Liver (tissue), 9 donors: ENCODE measurements around the gene BGN. TPM values are rescaled to one million over a fixed set of nuclear protein-coding genes. Genes with fewer than 3 reads are reported as not detected.

Source experiments
- DNase-seq: peaks from one replicate; pipeline ENCODE4 v3.0.0-alpha.2; 2017; ENCODE audit warnings: low spot score
- H3K27ac ChIP-seq, 2 donors: one replicate each; pipeline ENCODE4 v1.7.0; 2013; ENCODE audit warnings: inconsistent platforms in 2 of 2, low read length in 2 of 2, control low read depth in 1 of 2, low read depth in 1 of 2, mild to moderate bottlenecking in 1 of 2
- H3K27me3 ChIP-seq, 4 donors: one replicate each; pipeline versions ENCODE4 v1.6.1 to v1.7.0; 2013; ENCODE audit warnings: low read length in 3 of 4, inconsistent platforms in 1 of 4, mild to moderate bottlenecking in 1 of 4, moderate library complexity in 1 of 4; ENCODE audit not compliant: control insufficient read depth in 4 of 4, insufficient read depth in 4 of 4
- H3K36me3 ChIP-seq, 4 donors: one replicate each; pipeline versions ENCODE4 v1.6.1 to v1.7.0; 2013; ENCODE audit warnings: low read length in 3 of 4, mild to moderate bottlenecking in 3 of 4, low read depth in 1 of 4, moderate library complexity in 1 of 4; ENCODE audit not compliant: control insufficient read depth in 4 of 4, insufficient read depth in 3 of 4
- H3K4me1 ChIP-seq, 4 donors: one replicate each; pipeline versions ENCODE4 v1.6.1 to v1.7.0; 2013; ENCODE audit warnings: low read length in 3 of 4, mild to moderate bottlenecking in 3 of 4, moderate library complexity in 1 of 4; ENCODE audit not compliant: control insufficient read depth in 4 of 4, insufficient read depth in 4 of 4
- H3K4me3 ChIP-seq, 3 donors: one replicate each; pipeline versions ENCODE4 v1.6.1 to v1.7.0; 2013; ENCODE audit warnings: low read length in 3 of 3, control low read depth in 1 of 3, low read depth in 1 of 3, mild to moderate bottlenecking in 1 of 3
- H3K9ac ChIP-seq, 2 donors: one replicate each; pipeline ENCODE4 v1.7.0; 2013; ENCODE audit warnings: low read length in 2 of 2, mild to moderate bottlenecking in 2 of 2, moderate library complexity in 2 of 2, control low read depth in 1 of 2, low read depth in 1 of 2
- H3K9me3 ChIP-seq, 4 donors: one replicate each; pipeline versions ENCODE4 v1.6.1 to v1.7.0; 2013; ENCODE audit warnings: low read length in 3 of 4; ENCODE audit not compliant: control insufficient read depth in 4 of 4
- EGR1 ChIP-seq, 2 donors: IDR thresholded peaks; 2 replicates each; pipeline ENCODE4 v1.6.1; 2016 to 2018; ENCODE audit warnings: antibody characterized with exemption in 2 of 2, low read depth in 2 of 2
- FOXA1 ChIP-seq: IDR thresholded peaks from 2 replicates; pipeline ENCODE4 v1.6.1; 2016; ENCODE audit warnings: antibody characterized with exemption
- FOXA2 ChIP-seq: IDR thresholded peaks from 2 replicates; pipeline ENCODE4 v1.6.1; 2016; ENCODE audit warnings: antibody characterized with exemption
- GABPA ChIP-seq, 2 donors: IDR thresholded peaks in 1 of 2; conservative IDR thresholded peaks in 1 of 2; 2 replicates each; pipeline ENCODE4 v1.6.1; 2016; ENCODE audit warnings: antibody characterized with exemption in 2 of 2, mild to moderate bottlenecking in 1 of 2, moderate library complexity in 1 of 2
- HNF4A ChIP-seq, 2 donors: conservative IDR thresholded peaks; 2 replicates each; pipeline ENCODE4 v1.6.1; 2016; ENCODE audit warnings: antibody characterized with exemption in 2 of 2, mild to moderate bottlenecking in 2 of 2
- HNF4G ChIP-seq: IDR thresholded peaks from 2 replicates; pipeline ENCODE4 v1.6.1; 2016; ENCODE audit warnings: antibody characterized with exemption
- JUND ChIP-seq, 2 donors: IDR thresholded peaks; 2 replicates each; pipeline ENCODE4 v1.6.1; 2016; ENCODE audit warnings: antibody characterized with exemption in 2 of 2
- NR2F2 ChIP-seq: IDR thresholded peaks from 2 replicates; pipeline ENCODE4 v1.6.1; 2016; ENCODE audit warnings: antibody characterized with exemption
- RAD21 ChIP-seq, 2 donors: IDR thresholded peaks; 2 replicates each; pipeline ENCODE4 v1.6.1; 2016; ENCODE audit warnings: antibody characterized with exemption in 2 of 2, mild to moderate bottlenecking in 2 of 2
- RXRA ChIP-seq, 2 donors: IDR thresholded peaks; 2 replicates each; pipeline ENCODE4 v1.6.1; 2017 to 2018; ENCODE audit warnings: antibody characterized with exemption in 2 of 2, mild to moderate bottlenecking in 1 of 2
- SP1 ChIP-seq: IDR thresholded peaks from 2 replicates; pipeline ENCODE4 v1.6.1; 2018; ENCODE audit warnings: antibody characterized with exemption, mild to moderate bottlenecking
- TAF1 ChIP-seq: conservative IDR thresholded peaks from 2 replicates; pipeline ENCODE4 v1.6.1; 2016; ENCODE audit warnings: antibody characterized with exemption, mild to moderate bottlenecking
- YY1 ChIP-seq: IDR thresholded peaks from 2 replicates; pipeline ENCODE4 v1.6.1; 2016; ENCODE audit warnings: antibody characterized with exemption, mild to moderate bottlenecking
- WGBS: extraction: QIAGEN DNeasy Blood & Tissue Kit; methylation state at CpG from one replicate; pipeline ENCODE4 v1.1.7; 2013; 5-methylcytosine and 5-hydroxymethylcytosine counted together
- polyA plus RNA-seq, 2 donors: library from polyadenylated mRNA; stranded (reverse) in 1 of 2; unstranded in 1 of 2; fragments of 200-250 nt in 1 of 2; fragments of >200 nt in 1 of 2; fragmentation: Nextera tagmentation in 1 of 2; extraction: Ambion mirVana in 1 of 2; gene quantifications; one replicate each; pipeline versions ENCODE4 v1.2.1 to v1.2.3, GENCODE V29; 2013 to 2015
- total RNA-seq, 2 donors: library from RNA; depleted of rRNA; stranded (reverse); fragments of >200 nt; gene quantifications; one replicate each; pipeline ENCODE4 v1.2.3, GENCODE V29; 2014
- TF ChIP-seq, protein P1 (sequence below): IDR thresholded peaks from 2 replicates; pipeline ENCODE4 v1.6.1; 2016; ENCODE audit warnings: antibody characterized with exemption
- TF ChIP-seq, protein P2 (sequence below): IDR thresholded peaks from 2 replicates; pipeline ENCODE4 v1.6.1; 2016; ENCODE audit warnings: antibody characterized with exemption, mild to moderate bottlenecking
- TF ChIP-seq, protein P3 (sequence below): fragments of 150-350 bp; IDR thresholded peaks from 2 replicates; pipeline ENCODE4 v1.5.1; 2017; ENCODE audit warnings: improper control_type of control experiment, low read depth, low read length; ENCODE audit not compliant: missing input control
- donor health status: healthy.
- donor health status: healthy.
- donor health status: healthy.
- donor health status: healthy.
- donor health status: healthy.

BGN gene
- total and polyA plus RNA-seq, 4 donors = 11.7 to 131 (median 44.8) TPM

DNA sequence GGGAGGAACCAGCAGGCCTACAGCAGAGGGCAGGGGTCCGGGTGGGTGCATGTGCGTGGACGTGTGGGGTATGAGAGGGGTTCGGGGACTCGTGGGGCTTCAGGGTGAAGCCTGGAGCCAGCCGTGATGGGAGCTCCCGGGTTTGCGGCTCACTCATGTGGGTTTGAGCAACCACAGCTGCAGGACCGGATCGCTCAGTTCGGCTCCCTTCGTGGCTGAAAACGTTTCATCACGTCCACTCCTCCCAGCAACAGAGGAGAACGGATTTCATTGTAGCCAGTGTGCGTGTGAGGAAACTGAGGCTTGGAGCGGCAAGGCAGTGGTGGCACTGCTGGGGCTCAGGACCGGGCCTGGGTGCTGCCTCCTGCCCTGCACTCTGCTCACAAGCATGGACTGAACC is 10.6 kb downstream of the BGN start:
- Histone ChIP-seq H3K4me1 (peaks cover 0 to 4% (median 0%) of the 10 kb centered on the region in 4 donors), H3K9me3 (no peaks in the 10 kb centered on the region), H3K27me3 (no peaks in the 10 kb centered on the region), H3K4me3 (no peak overlapping the region), H3K9ac (no peak overlapping the region), H3K27ac (no peak overlapping the region), H3K36me3 (no peaks in the 10 kb centered on the region)
- DNase-seq = no peak
- TF ChIP-seq, protein P1, sequence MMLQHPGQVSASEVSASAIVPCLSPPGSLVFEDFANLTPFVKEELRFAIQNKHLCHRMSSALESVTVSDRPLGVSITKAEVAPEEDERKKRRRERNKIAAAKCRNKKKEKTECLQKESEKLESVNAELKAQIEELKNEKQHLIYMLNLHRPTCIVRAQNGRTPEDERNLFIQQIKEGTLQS = no peak
- no peak for TF ChIP-seq EGR1 (IDR thresholded peaks at IDR 0.05; ENCODE audit: low read depth in 2 of 2)
- TF ChIP-seq YY1 = no peak
- no peak for TF ChIP-seq GABPA (IDR thresholded peaks at IDR 0.05 in 1 of 2, conservative IDR thresholded peaks at IDR 0.05 in 1 of 2)
- no peak for TF ChIP-seq FOXA2
- no peak for TF ChIP-seq HNF4G
- no peak for TF ChIP-seq RAD21 (IDR thresholded peaks at IDR 0.05)
- no peak for TF ChIP-seq FOXA1
- no peak for TF ChIP-seq NR2F2
- TF ChIP-seq, protein P2, sequence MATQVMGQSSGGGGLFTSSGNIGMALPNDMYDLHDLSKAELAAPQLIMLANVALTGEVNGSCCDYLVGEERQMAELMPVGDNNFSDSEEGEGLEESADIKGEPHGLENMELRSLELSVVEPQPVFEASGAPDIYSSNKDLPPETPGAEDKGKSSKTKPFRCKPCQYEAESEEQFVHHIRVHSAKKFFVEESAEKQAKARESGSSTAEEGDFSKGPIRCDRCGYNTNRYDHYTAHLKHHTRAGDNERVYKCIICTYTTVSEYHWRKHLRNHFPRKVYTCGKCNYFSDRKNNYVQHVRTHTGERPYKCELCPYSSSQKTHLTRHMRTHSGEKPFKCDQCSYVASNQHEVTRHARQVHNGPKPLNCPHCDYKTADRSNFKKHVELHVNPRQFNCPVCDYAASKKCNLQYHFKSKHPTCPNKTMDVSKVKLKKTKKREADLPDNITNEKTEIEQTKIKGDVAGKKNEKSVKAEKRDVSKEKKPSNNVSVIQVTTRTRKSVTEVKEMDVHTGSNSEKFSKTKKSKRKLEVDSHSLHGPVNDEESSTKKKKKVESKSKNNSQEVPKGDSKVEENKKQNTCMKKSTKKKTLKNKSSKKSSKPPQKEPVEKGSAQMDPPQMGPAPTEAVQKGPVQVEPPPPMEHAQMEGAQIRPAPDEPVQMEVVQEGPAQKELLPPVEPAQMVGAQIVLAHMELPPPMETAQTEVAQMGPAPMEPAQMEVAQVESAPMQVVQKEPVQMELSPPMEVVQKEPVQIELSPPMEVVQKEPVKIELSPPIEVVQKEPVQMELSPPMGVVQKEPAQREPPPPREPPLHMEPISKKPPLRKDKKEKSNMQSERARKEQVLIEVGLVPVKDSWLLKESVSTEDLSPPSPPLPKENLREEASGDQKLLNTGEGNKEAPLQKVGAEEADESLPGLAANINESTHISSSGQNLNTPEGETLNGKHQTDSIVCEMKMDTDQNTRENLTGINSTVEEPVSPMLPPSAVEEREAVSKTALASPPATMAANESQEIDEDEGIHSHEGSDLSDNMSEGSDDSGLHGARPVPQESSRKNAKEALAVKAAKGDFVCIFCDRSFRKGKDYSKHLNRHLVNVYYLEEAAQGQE = no peak
- TF ChIP-seq, protein P3, sequence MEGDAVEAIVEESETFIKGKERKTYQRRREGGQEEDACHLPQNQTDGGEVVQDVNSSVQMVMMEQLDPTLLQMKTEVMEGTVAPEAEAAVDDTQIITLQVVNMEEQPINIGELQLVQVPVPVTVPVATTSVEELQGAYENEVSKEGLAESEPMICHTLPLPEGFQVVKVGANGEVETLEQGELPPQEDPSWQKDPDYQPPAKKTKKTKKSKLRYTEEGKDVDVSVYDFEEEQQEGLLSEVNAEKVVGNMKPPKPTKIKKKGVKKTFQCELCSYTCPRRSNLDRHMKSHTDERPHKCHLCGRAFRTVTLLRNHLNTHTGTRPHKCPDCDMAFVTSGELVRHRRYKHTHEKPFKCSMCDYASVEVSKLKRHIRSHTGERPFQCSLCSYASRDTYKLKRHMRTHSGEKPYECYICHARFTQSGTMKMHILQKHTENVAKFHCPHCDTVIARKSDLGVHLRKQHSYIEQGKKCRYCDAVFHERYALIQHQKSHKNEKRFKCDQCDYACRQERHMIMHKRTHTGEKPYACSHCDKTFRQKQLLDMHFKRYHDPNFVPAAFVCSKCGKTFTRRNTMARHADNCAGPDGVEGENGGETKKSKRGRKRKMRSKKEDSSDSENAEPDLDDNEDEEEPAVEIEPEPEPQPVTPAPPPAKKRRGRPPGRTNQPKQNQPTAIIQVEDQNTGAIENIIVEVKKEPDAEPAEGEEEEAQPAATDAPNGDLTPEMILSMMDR = no peak
- no peak for TF ChIP-seq SP1
- no peak for TF ChIP-seq HNF4A (conservative IDR thresholded peaks at IDR 0.05)
- TF ChIP-seq RXRA (IDR thresholded peaks at IDR 0.05) = no peak
- no peak for TF ChIP-seq JUND (IDR thresholded peaks at IDR 0.05)
- no peak for TF ChIP-seq TAF1
- WGBS = 82% methylated on average over 18 of the region's 18 CpGs

DNA sequence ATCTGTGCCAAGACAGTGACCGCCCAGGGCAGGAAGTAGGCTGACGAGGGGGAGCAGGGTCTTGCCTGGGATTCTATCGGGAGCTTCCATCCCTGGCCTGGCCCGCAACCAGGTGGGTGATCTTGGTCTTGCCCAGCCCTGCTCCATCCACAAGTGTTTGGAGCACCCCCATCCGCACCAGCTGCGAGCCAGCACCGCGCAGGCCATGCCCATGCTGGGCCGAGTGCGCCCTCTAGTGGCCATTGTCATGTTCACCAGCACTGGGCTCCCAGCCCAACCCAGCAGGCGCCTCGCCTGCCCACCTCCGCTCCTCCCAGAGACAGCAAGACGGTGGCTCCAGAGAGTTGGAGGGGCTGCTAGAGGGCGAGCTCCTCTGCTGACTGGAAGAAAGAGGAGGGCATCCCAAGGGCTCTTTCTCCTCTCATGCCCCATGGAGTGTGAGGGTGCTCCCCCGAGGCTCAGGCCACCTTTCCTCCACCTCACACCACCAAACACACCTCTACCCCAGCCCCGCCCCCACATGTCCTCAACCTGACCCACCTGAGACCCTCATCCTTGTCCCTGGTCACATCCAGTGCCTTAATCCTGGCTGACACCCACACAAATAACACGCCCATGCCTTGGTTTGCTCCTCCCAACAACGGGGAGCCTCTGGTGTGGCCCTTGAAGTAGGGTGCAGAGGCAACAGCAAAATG is 12.9 kb downstream of the BGN start:
- DNase-seq = peak; percentile 78
- Histone ChIP-seq H3K9ac (no peak overlapping the region), H3K36me3 (no peaks in the 10 kb centered on the region), H3K9me3 (no peaks in the 10 kb centered on the region), H3K27ac (no peak overlapping the region), H3K4me1 (peaks cover 0 to 4% (median 0%) of the 10 kb centered on the region in 4 donors), H3K27me3 (no peaks in the 10 kb centered on the region), H3K4me3 (no peak overlapping the region)
- TF ChIP-seq, protein P3 = peak; percentile 80
- TF ChIP-seq EGR1 (IDR thresholded peaks at IDR 0.05; ENCODE audit: low read depth in 2 of 2) = no peak
- TF ChIP-seq RAD21 (IDR thresholded peaks at IDR 0.05) = peak; percentile 82 to 92
- 16% methylated on average over 19 of the region's 19 CpGs for WGBS
